ENCODE data around the gene CT45A3. TPM values are rescaled to one million over a fixed set of nuclear protein-coding genes. Genes with fewer than 3 reads are reported as not detected.
"Not testable (repeated sequence)": the region's sequence is repeated elsewhere in the genome, so short reads cannot be mapped to it uniquely, and the experiment has no call there.

Gene CT45A3
- total RNA-seq, 1 experiment from 2014 or later = not detected

- H3K4me3 ChIP-seq (ENCODE audit: low read depth, low read length, poor library complexity, severe bottlenecking) = no peak overlapping the region
- TF ChIP-seq, protein P1, sequence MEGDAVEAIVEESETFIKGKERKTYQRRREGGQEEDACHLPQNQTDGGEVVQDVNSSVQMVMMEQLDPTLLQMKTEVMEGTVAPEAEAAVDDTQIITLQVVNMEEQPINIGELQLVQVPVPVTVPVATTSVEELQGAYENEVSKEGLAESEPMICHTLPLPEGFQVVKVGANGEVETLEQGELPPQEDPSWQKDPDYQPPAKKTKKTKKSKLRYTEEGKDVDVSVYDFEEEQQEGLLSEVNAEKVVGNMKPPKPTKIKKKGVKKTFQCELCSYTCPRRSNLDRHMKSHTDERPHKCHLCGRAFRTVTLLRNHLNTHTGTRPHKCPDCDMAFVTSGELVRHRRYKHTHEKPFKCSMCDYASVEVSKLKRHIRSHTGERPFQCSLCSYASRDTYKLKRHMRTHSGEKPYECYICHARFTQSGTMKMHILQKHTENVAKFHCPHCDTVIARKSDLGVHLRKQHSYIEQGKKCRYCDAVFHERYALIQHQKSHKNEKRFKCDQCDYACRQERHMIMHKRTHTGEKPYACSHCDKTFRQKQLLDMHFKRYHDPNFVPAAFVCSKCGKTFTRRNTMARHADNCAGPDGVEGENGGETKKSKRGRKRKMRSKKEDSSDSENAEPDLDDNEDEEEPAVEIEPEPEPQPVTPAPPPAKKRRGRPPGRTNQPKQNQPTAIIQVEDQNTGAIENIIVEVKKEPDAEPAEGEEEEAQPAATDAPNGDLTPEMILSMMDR (conservative IDR thresholded peaks at IDR 0.05; ENCODE audit: low read depth, low read length) = peak; percentile 71
- TF ChIP-seq EZH2 (IDR thresholded peaks at IDR 0.05; ENCODE audit: borderline replicate concordance, low read depth, low read length, poor library complexity, severe bottlenecking) = no peak
- peak; percentile 62 for DNase-seq (ENCODE audit: low spot score)
- no peak overlapping the region for H3K27ac ChIP-seq (ENCODE audit: low read depth, low read length, poor library complexity, severe bottlenecking)
- ChIA-PET CTCF (no interaction called here), POLR2A (ENCODE audit: low non-redundant PET) (no interaction called here)
- no peaks in the 10 kb centered on the region for H3K9me3 ChIP-seq (ENCODE audit: low read depth, low read length, poor library complexity, severe bottlenecking)
- no peaks in the 10 kb centered on the region for H3K4me1 ChIP-seq (ENCODE audit: insufficient read depth, low read length, poor library complexity, severe bottlenecking)
- H3K27me3 ChIP-seq (replicated peaks; ENCODE audit: insufficient read depth, low read depth, low read length, poor library complexity) = no peaks in the 10 kb centered on the region
- BruUV-seq (replicated peaks) = no TSS peak
- intact Hi-C loops (cut with micrococcal nuclease; ENCODE audit: unreplicated experiment) = no loop called here
- no peaks in the 10 kb centered on the region for H3K36me3 ChIP-seq (ENCODE audit: insufficient read depth, low read length, poor library complexity, severe bottlenecking)
Measured at GRCh38 chrX:135740681-135741149, 27.3 kb downstream of the CT45A3 start.

DNA sequence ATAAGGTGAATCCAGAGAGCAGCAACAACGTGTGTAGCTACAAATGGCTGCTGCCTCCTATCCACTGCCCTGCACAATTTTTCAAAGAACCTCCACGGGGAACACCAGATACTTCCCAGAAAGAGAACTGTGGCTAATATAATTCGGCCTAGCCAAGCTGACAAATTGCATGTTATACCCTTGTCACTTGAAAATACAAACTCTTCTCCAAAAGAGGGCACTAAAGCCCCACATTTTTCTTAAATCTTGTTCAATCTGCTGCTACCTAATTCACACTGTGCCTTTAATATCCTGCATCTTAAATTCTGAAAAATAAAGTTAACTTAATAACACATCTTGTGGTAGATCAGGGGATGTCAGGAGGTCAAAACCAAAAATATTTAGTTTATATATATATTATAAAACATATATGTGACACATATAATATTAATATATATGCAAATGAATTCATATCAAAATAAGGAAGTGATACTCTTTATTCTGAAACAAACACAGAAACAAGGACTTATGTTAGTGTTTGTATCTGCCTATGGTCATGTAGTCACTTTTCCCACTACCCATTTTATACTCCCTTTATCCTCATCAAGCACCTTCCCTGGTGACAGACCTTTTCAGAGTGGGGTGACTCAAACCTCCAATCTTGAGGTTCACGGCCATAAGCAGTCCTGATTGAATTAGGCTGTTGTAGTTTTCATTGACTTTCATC is 30.5 kb downstream of the CT45A3 start:
- ChIA-PET POLR2A (ENCODE audit: low non-redundant PET) (no interaction called here), CTCF (no interaction called here)
- Histone ChIP-seq H3K4me3 (ENCODE audit: low read depth, low read length, poor library complexity, severe bottlenecking) (no peak overlapping the region), H3K27ac (ENCODE audit: low read depth, low read length, poor library complexity, severe bottlenecking) (no peak overlapping the region), H3K4me1 (ENCODE audit: insufficient read depth, low read length, poor library complexity, severe bottlenecking) (no peaks in the 10 kb centered on the region), H3K9me3 (ENCODE audit: low read depth, low read length, poor library complexity, severe bottlenecking) (no peaks in the 10 kb centered on the region), H3K27me3 (replicated peaks; ENCODE audit: insufficient read depth, low read depth, low read length, poor library complexity) (no peaks in the 10 kb centered on the region), H3K36me3 (ENCODE audit: insufficient read depth, low read length, poor library complexity, severe bottlenecking) (no peaks in the 10 kb centered on the region)
- TF ChIP-seq EZH2 (IDR thresholded peaks at IDR 0.05; ENCODE audit: borderline replicate concordance, low read depth, low read length, poor library complexity, severe bottlenecking) = no peak
- TF ChIP-seq, protein P1 (conservative IDR thresholded peaks at IDR 0.05; ENCODE audit: low read depth, low read length) = peak; percentile 32; the same call in 1 of the 2 replicates
- intact Hi-C loops (cut with micrococcal nuclease; ENCODE audit: unreplicated experiment) = no loop called here
- no TSS peak for BruUV-seq (replicated peaks)
- peak; percentile 18 for DNase-seq (ENCODE audit: low spot score)

- POLR2A ChIA-PET (ENCODE audit: low non-redundant PET); intact Hi-C loops (cut with micrococcal nuclease; ENCODE audit: unreplicated experiment): not testable (repeated sequence)
Measured at GRCh38 chrX:135734666-135735065, 33.3 kb downstream of the CT45A3 start.

GRCh38 chrX:135713795-135714194 is 54.2 kb downstream of the CT45A3 start:
- H3K9me3 ChIP-seq (ENCODE audit: low read depth, low read length, poor library complexity, severe bottlenecking) = no peaks in the 10 kb centered on the region
- intact Hi-C loops (cut with micrococcal nuclease; ENCODE audit: unreplicated experiment) = no loop called here
- H3K4me1 ChIP-seq (ENCODE audit: insufficient read depth, low read length, poor library complexity, severe bottlenecking) = no peaks in the 10 kb centered on the region
- no peaks in the 10 kb centered on the region for H3K36me3 ChIP-seq (ENCODE audit: insufficient read depth, low read length, poor library complexity, severe bottlenecking)
- DNase-seq (ENCODE audit: low spot score) = no peak
- no peak overlapping the region for H3K27ac ChIP-seq (ENCODE audit: low read depth, low read length, poor library complexity, severe bottlenecking)
- CTCF ChIA-PET = no interaction called here
- POLR2A ChIA-PET (ENCODE audit: low non-redundant PET) = no interaction called here
- H3K4me3 ChIP-seq (ENCODE audit: low read depth, low read length, poor library complexity, severe bottlenecking) = no peak overlapping the region
- BruUV-seq (replicated peaks) = no TSS peak
- no peaks in the 10 kb centered on the region for H3K27me3 ChIP-seq (replicated peaks; ENCODE audit: insufficient read depth, low read depth, low read length, poor library complexity)
- TF ChIP-seq, protein P1 (conservative IDR thresholded peaks at IDR 0.05; ENCODE audit: low read depth, low read length) = no peak
- no peak for TF ChIP-seq EZH2 (IDR thresholded peaks at IDR 0.05; ENCODE audit: borderline replicate concordance, low read depth, low read length, poor library complexity, severe bottlenecking)

More at GRCh38 chrX:135734666-135735065, 33.3 kb downstream of the CT45A3 start:
- H3K27me3 ChIP-seq (replicated peaks; ENCODE audit: insufficient read depth, low read depth, low read length, poor library complexity); CTCF ChIA-PET; H3K4me1 ChIP-seq (ENCODE audit: insufficient read depth, low read length, poor library complexity, severe bottlenecking); H3K27ac ChIP-seq (ENCODE audit: low read depth, low read length, poor library complexity, severe bottlenecking); H3K36me3 ChIP-seq (ENCODE audit: insufficient read depth, low read length, poor library complexity, severe bottlenecking); BruUV-seq (replicated peaks); H3K9me3 ChIP-seq (ENCODE audit: low read depth, low read length, poor library complexity, severe bottlenecking); H3K4me3 ChIP-seq (ENCODE audit: low read depth, low read length, poor library complexity, severe bottlenecking); DNase-seq (ENCODE audit: low spot score): not testable (repeated sequence)
